ENCODE measurements around the gene FAM43A. TPM values are rescaled to one million over a fixed set of nuclear protein-coding genes. Genes with fewer than 3 reads are reported as not detected.

The FAM43A gene
- total RNA-seq, 1 donor from 2014 or later = 0.29 TPM

DNA sequence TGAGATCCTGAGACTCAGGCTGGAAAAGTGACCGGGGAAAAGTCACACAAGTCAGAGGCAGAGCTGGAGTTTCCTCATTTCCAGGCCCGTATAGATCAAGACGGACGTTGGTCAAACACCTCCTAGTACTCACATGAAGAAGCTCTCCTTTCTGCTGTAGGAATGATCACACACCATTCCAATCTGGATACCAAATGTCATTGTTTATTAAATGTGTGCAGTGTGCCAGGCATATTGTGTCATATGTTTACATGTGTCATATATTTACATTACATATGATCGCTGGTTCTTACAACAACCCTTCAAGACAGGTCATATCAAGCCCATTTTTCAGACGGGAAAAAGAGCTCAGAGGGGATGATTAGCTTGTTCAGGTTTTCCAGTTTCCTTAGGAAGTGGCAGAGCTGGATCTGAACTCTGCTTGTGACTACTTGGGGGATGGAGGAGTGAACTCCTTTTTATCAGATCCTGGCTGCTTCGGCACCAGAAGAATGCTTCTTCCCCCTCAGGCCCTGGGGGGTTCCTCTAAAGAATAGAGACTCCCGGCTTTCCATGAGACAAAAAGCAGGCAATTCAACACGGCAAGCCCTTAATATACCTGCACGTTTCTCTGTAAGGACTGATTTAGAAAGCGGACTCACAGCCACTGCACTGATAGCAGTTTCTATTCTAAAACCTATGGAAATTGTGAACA, 41.9 kb downstream of the FAM43A start:
- no peak for TF ChIP-seq CTCF (conservative IDR thresholded peaks at IDR 0.05; ENCODE audit: low read depth, low read length)
- H3K4me3 ChIP-seq (ENCODE audit: low read depth, low read length) = no peak overlapping the region
- no peak for DNase-seq (ENCODE audit: low read depth)

DNA sequence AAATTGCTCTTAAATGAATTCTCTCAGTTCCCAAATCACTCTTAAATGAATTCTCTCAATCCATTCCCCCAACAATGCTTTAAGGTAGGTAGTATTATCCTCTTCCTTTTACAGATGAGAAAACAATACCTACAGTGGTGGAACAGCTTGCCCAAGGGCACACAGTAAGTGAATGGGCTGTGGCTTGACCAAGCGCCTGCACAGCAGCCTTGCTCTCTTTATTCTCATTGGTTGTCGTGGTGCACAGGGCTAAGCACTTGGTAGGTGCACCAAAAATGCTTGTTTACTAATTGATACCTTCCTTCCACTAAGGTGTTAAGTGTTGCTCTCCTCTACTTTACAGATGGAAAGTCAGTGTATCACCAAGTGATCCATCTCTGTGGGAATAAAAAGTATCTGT, 43.3 kb downstream of the FAM43A start:
- TF ChIP-seq CTCF (conservative IDR thresholded peaks at IDR 0.05; ENCODE audit: low read depth, low read length) = no peak
- no peak for DNase-seq (ENCODE audit: low read depth)
- H3K4me3 ChIP-seq (ENCODE audit: low read depth, low read length) = no peak overlapping the region

- no peak for DNase-seq (ENCODE audit: low read depth)
- H3K4me3 ChIP-seq (ENCODE audit: low read depth, low read length) = no peak overlapping the region
- no peak for TF ChIP-seq CTCF (conservative IDR thresholded peaks at IDR 0.05; ENCODE audit: low read depth, low read length)
These were observed 44.7 kb downstream of the FAM43A start for GRCh38 chr3:194730365-194730764.

DNA sequence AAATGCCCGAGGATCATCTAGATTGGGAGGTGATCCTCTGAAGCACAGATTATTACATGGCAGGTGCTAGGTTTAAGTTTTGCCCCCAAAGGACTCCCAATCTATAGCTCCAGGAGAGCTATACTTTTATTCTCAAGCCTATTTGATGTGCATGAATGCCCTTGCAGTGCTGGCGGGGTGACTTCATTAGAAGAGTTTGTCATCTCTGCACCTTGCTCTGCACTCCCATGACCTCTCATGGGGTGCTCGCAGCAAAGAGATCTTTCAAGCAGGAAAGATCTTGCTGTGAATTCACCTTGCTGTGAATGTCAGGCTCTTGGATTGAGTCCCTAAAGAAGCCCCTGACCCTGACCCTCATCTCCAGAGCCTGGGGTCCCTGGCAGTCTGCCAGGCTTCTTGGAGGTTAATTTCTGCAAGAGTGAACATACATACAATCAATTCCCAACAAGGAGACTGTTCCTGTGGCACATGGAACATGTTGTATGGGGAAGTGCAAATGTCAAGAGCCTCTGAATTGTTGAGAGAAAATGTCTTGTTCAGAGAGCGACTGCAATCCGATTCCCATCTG, 45.9 kb downstream of the FAM43A start:
- TF ChIP-seq CTCF (conservative IDR thresholded peaks at IDR 0.05; ENCODE audit: low read depth, low read length) = no peak
- no peak overlapping the region for H3K4me3 ChIP-seq (ENCODE audit: low read depth, low read length)
- DNase-seq (ENCODE audit: low read depth) = no peak

DNA sequence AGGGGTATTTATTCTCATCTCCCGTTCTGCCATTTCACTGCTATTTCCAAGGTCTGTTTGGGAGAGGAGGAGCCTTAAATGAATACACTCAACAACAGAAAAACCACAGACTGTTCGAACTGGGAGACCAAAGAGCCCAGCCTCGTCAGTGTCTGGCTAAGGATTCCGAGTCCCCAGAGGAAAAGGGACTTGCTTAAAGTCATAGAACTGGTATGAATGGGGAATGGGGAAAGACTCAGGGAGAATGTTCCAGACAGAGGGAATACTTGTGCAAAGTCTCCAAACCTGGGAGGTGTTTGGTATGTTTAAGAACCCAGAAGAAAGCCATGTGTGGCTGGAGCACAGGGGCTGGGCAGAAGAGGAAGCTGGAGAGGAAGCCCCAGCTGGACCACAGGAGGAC, 46.9 kb downstream of the FAM43A start:
- TF ChIP-seq CTCF (conservative IDR thresholded peaks at IDR 0.05; ENCODE audit: low read depth, low read length) = no peak
- no peak overlapping the region for H3K4me3 ChIP-seq (ENCODE audit: low read depth, low read length)
- DNase-seq (ENCODE audit: low read depth) = no peak

DNA sequence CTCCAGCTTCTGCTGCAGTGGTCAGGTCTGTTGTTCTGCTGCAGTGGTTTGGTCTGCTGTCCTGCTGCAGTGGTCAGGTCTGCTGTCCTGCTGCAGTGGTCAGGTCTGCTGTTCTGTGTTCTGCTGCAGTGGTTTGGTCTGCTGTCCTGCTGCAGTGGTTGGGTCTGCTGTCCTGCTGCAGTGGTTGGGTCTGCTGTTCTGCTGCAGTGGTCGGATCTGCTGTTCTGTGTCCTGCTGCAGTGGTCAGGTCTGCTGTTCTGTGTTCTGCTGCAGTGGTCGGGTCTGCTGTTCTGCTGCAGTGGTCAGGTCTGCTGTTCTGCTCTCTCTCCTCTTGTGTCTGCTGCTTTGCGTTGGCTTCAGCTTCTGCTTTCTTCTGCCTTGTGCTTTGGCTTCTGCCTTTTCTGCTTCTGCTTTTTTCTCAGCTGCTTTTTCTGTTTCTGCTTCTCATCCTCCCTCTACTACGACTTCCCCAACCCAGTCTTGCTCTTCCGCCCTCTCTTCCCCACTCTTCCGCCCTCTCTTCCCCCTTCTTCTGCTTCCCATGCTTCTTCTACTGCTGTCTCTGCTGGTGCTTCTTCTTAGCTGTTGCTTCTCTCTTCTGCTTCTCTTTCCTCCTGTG, 50.7 kb downstream of the FAM43A start:
- no peak for TF ChIP-seq CTCF (conservative IDR thresholded peaks at IDR 0.05; ENCODE audit: low read depth, low read length)
- DNase-seq (ENCODE audit: low read depth) = no peak
- H3K4me3 ChIP-seq (ENCODE audit: low read depth, low read length) = no peak overlapping the region
